Kidney glomerular epithelial cell (primary cell): ENCODE measurements around the gene F7.
A peak's percentile ranks its signal among the peaks of the same experiment; 100 is the strongest.
"Not testable (repeated sequence)": the region's sequence is repeated elsewhere in the genome, so short reads cannot be mapped to it uniquely, and the experiment has no call there.

Experiments used
- DNase-seq: peaks from one replicate; lab custom pipeline; 2025; lab: John Stamatoyannopoulos, UW

The F7 gene

DNA sequence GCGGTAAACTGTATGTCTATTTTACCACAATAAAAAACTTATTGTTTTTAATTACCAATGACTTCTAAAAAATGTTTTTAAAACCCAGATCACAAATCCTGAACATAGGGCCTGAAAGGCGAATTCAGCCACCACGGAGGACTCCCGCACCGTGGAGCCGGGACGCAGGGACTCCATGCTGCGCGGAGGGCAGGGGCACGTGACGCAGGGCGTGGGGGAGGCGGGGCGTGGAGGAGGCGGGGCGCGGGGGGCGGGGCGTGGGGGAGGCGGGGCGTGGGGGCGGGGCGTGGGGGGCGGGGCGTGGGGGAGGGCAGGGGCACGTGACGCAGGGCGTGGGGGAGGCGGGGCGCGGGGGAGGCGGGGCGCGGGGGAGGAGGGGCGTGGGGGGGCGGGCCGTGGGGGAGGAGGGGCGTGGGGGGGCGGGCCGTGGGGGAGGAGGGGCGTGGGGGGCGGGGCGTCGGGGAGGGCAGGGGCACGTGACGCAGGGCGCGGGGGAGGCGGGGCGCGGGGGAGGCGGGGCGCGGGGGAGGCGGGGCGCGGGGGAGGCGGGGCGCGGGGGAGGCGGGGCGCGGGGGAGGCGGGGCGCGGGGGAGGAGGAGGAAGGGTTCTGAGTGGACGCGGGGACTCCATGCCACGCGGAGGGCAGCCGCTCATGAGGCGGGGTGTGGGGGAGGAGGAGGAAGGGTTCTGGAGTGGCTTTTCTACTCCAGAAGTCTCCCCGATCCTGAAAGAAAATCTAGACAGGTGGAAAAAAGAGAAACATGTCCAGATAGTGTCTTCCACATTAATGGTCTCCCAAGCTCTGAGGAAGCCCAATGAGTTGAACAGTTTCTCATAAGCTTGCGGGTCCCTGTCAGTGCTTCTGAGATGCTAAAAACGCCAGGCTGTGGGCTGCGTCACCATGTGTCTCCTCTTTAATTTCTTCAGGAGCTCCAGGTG is 48.5 kb downstream of the F7 start:
- peak; percentile 17 for DNase-seq

DNA sequence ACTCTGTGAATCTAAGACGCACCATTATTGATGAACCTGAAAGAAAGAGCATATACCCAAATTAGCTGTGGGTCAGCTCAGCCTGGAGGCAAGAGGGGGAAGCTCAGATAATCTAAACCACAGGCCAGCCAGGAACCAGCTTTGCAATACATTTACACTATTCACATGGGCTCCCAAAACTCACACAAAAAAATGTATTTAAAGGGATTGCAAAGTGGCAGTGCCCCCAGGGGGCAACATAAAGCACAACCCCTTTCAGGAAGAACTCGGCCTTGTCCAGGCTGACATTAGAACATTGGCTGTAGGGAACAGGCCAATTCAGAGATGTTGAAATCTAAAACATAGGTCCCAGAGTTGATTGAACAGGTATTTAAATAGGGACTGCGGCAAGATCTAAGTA is 49.6 kb downstream of the F7 start:
- DNase-seq, result no peak

DNA sequence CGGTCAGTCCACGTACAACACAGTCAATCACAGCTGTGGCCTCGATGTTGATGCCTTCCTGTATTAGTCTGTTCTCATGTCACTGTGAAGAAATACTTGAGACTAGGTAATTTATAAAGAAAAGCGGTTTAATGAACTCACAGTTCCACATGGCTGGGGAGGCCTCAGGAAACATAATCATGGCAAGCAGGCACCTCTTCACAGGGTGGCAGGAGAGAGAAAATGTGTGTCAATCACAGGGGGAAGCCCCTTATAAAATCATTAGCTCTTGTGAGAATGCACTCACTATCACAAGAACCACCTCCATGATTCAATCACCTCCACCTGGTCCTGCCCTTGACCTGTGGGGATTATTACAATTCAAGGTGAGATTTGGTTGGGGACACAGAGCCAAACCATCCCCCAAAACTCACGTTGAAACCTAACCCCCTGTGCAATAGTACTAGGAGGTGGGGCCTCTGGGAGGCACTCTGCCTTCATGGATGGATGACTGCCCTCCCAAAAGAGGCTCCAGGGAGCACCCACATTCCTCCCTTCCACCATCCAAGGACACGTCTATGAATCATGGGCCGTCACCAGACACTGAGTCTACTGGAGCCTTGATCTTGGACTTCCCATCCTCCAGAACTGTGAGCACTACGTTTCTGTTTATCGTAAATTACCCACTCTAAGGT is 50.5 kb downstream of the F7 start:
- DNase-seq, result no peak

DNA sequence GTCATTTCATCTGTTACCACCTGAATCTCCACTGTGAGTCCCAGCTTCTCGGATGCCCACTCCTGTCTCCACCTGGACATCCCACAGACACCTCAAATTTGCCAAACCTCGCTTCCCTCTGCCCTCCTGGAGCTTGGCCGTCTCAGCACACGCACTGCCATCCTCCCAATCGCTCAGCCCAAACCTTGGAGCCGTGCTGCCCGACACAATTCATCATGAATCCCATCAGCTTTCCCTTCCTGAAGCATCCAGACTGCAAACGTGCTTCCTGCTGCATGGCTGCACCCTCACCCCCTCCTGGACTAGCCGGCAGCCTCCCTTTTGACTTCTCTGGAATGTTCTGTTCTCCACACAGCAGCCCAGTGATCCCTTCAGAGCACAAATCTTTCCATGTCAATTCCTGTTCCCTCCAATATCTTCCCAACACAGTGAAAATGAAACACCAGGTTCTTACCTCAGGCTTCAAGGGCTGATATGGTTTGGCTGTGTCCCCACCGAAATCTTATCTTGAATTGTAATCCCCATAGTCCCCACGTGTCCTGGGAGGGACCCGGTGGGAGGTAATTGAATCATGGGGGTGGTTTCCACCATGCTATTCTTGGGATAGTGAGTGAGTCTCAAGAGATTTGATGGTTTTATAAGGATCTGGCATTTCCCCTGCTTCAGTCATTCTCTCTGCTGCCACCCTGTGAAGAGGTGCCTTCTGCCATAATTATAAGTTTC is 51.8 kb downstream of the F7 start:
- no peak for DNase-seq

DNA sequence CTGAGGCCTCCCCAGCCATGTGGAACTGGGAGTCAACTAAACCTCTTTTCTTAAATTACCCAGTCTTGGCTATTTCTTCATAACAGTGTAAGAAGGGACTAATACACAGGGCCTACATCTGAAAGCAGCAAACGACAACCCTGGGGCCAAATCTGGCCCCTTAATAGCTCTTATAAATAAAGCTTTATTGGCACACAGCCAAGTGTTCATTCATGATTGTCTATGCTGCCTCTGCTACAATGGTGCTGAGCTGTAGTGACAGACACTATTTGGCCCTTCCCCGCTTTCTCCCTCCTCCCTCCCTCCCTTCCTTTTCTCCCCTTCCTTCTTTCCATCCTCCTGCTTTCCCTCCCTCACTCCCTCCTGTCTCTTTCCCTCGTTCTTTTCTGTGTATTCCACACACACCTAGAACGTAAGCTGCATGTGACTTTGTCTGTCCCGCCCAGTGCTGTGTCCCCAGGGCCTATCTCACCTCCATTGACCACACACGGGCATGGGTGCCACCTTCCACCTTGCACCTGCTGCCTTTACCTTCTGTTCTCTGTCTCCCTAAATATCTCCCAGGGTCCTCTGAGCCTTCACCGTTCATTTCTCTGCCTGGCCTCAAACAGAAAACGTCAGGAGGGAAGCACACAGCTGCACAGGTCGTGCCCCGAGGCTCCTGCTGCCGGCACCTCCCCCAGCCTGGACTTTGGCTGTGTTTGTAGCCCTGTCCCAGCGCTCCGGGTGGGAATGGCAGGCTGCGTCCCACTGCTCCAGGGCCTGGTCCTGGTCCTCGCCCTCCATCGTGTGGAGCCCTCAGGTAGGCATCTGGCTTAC is 52.5 kb downstream of the F7 start, which contains the start of gene PROZ:
Gene PROZ (plus strand): TSS at position 720 of the 819 bp plus-strand sequence. CDS start 13 bp downstream, at position 733.
- DNase-seq, result no peak

DNA sequence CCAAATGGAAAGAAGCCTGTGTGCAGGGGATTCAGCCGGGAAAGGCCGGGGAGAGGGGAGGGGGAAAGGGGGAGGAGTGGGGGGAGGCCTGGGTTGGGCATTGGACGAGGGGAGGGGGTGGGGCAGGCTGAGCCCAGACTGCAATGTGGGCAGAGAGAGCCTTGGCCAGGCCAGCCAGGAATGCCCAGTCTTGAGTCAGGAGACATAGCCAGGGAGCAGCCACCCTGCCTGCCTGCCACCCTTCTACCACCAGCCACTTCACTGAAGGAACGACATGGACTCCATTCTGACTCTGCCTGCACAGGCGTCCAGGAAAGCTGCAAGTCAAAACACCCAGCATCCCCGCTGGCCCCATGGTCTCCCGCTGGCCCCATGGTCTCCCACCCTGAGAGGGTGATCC is 53.4 kb downstream of the F7 start:
- DNase-seq, result no peak

DNA sequence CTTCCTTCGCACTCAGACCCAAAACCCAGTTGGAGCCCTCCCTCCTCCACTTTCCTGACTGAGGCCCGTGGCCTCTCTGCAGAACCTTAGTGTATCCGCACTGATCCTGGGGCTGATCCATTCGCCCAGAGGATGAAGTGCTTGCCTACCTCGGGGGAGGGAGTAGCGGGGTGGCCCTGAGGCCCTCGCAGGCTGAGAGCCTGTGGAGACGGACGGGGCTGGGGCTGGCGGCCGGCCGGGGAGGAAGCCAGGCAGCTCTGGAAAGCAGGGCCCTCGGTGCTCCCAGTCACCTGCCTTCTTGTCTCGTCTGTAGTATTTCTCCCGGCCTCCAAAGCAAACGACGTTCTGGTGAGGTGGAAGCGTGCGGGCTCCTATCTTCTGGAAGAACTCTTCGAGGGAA is 54.1 kb downstream of the F7 start:
- no peak for DNase-seq

DNA sequence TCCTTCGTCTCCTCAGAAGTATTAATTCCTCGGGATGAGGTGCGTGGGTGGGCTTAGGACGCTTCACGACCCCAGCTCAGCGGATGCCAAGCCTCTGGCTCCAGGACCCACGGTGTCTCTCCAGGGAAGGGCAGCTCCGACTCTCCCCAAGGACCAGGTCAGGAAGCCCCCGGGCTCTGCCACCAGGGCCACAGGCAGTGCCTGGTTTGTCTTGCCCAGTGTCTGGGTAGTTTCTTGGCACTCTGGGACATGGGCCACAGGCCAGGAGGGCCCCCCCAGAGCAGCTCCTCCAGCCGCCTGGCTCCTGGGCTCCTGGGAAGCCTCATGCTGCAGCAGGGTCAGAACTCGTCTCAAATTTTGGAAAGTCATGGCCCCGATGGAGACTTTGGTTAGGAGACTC is 55.4 kb downstream of the F7 start:
- no peak for DNase-seq

DNA sequence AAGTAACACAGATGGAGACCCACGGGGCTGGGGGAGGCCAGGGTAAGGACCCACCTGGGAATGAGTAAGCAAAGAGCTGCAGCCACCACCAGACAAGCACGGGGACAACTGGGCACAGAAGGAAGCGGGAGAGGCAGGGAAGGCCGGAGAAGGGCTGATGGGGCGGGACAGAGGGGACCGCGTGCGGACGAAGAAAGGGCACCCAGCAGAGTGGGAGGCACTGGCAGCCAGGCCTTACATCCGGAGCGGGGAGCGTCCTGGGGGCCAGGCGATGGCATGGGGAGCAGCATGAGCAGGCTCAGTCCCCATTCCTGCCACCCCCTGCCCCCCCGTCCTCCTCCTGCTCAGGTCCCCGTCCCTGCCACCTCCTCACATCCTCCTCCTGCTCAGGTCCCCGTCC is 55.8 kb downstream of the F7 start:
- DNase-seq, result no peak

DNA sequence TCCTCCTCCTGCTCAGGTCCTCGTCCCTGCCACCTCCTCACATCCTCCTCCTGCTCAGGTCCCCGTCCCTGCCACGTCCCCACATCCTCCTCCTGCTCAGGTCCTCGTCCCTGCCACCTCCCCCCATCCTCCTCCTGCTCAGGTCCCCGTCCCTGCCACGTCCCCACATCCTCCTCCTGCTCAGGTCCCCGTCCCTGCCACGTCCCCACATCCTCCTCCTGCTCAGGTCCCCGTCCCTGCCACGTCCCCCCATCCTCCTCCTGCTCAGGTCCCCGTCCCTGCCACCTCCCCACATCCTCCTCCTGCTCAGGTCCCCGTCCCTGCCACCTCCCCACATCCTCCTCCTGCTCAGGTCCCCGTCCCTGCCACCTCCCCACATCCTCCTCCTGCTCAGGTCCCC is 56.4 kb downstream of the F7 start:
- DNase-seq, result not testable (repeated sequence)

DNA sequence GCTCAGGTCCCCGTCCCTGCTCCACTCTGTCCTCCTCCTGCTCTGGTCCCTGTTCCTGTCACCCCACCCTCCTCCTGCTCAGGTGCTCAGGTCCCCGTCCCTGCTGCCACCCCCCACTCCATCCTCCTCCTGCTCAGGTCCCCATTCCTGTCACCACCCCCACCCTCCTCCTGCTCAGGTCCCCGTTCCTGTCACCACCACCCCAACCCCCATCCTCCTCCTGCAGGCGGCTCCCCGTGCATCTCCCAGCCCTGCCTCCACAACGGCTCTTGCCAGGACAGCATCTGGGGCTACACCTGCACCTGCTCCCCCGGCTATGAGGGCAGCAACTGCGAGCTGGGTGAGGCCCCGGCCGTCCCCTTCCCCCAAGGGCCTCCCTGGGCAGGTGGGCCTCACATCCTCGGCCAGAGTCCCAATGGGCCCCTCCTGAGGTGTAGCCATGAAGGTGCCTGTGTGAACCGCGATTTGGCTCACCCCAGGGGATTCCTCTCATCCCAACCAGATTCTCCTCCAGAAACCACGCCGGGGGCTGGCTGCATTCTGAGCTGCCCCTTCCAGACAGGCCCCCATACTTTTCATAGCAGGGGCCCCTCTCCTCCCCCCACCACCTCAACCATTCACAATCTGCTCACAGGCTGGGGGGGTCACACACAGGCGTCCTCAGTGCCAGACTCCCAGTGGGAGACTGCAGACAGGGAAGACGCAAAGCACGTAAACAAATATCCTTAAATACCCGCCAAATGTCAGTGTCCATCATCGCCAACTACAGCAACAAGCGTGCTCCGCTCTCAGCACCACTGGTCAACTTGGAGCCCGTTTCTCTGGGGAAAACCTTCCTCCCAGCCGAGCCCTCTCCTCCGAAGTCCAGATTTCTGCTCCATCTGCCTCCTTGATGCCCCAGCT is 57.4 kb downstream of the F7 start:
- DNase-seq, result no peak

DNA sequence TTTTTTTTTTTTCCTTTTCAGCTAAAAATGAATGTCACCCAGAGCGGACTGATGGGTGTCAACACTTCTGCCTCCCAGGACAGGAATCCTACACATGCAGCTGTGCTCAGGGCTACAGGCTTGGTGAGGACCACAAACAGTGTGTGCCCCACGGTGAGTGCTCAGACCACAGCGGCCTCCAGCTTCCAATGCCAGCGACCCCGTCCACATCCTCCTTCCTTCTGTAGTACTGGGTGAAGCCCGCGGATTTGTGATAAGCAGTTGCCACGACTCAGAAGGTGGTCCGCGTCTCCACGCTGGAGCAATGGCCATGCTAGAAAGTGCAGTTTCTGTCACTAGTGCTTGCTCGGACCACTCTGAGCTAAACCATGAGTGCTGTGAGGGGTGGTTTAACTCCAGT is 58.9 kb downstream of the F7 start:
- DNase-seq, result no peak

DNA sequence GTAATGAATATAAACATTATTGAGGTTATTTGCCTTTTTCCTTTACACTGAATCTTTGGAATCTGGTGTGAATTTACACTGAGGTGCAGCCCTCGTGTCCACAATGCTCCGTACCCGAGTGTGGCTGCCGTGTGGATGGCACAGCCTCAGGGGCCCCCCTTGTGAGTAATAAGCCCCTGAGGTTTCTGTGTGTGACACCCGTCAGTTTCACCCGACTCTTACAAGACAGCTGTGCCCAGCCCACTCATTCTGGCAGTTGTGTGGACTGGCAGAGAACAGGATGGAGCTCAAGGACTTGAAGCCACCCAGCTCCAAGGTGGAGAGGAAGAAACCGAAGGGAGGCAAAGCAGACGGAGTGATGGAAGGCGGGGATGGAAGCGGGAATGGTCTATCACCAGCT is 60.7 kb downstream of the F7 start:
- no peak for DNase-seq

DNA sequence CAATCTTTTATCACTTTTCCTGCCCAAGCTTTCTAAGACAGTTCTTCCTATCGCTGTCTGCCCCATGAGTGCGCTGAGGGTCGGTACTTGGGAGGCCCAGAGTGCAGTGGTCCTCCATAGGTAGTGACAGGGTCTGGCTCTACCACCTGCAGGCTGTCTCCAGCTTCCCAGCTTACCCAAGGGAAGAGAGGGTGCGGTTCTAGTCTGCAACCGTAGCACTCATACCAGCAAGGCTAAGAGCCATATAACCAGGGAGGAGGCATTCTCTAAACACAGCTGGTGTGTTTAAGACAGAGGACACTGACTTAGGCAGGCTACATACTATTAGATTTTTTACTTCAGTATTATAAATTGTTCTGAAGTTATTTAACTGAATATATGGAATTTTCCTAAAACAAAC is 61.1 kb downstream of the F7 start:
- no peak for DNase-seq

DNA sequence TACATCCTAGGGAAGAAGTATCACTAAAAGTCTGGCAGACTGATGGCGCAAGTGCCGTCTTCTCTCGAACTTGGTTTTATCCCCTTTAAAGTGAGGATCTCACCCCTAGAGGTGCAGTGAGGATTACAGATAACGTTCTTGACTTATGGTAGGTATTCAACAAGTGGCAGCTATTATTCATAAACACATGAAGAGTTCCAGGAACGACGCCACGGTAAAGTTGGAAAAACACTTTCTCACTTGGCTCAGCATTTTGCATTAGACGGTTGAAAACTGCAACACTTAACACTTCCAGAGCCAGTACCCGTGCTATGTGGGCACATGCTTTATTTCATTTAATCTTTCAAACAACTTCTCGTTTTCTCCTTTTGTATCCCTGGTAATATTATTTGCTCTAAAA is 61.6 kb downstream of the F7 start:
- DNase-seq, result no peak

DNA sequence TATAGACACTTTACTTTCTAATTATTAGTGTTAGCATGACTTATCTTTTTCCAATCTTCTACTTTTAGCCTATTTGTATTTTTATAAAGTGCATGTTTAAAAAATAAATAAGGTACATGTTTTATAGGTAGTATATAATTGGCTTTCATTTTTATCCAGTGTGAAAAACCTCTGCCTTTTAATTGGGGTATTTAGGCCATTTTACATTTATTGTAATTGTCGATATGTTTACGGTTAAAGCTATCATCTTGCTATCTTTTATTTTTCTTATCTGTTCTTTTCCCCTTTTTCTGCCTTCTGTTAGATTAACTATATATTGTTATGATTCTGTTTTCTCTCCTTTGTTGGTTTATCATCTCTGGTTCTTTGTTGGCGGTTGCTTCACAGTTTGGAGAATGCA is 62.0 kb downstream of the F7 start:
- DNase-seq, result no peak

DNA sequence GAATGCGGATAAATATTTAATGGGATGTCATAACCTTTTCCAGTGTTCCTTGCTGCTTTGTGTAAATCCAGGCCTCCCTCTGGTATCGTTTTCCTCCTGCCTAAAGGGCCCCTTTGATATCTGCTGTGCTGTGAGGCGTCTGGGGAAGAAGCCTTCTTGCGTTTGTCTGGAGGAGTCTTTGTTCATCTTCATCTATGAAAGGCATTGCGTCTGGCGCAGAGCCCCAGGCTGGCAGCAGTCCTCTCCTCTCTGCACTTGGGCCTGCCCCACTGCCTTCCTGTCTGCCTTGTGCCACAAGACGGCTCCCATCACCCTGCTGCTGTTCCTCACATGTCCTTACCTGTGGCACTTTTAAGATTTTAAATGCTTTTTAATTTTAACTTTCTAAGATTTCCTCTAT is 62.6 kb downstream of the F7 start:
- no peak for DNase-seq

DNA sequence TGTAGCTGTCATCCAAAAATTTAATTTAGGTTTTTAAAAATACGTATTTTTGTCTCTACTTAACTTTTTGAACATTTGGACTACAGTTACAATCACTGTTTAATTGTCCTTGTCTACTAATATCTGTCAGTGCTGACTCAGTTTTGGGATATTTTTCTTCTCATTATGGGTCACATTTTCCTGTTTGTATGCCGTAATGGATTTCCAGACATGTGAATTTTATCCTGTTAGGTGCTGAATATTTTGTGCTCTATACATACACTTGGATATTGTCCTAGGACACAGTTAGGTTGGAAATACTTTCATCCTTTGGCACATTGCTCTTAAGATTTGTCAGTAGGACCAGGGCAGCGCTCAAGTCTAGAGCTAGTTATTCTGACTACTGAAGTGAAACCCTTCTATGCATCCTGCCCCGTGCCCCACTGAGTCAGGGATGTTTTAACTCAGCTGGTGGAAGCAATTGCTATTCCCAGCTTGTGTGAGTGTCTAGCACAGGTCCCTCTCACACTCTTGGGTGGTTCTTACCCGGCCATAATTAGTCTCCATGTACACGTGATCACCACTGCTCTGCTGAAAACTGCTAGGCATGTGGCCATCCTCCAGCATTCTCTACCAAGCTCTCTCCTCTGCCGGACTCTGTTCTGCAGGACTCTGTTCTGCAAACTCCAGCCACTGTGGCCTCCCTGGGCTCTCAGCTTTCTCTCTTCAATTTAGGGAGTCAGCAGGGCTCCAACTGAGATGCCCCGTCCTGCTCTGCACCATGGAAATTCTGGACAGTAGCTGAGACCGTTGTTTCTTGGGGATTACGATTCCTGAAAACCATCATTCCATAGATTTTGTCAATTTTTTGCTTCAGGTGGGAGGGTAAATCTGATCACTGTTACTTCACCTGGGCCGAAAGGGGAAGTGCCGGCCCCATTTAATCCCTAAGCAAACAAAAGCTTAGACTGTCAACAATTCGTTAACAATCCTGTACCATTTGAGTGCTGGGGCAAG is 64.0 kb downstream of the F7 start:
- DNase-seq, result no peak
